ENCODE results near the gene NUP210.

- TF ChIP-seq CTCF (IDR thresholded peaks at IDR 0.05) (no peak), POLR2A (IDR thresholded peaks at IDR 0.05) (no peak)
Measured at GRCh38 chr3:13378155-13378554, 42.0 kb downstream of the NUP210 start.

Measured in suprapubic skin (tissue), 3 donors.